ENCODE data around the gene FANK1.
A peak's percentile ranks its signal among the peaks of the same experiment; 100 is the strongest.

Gene FANK1

GRCh38 chr10:125979976-125980375 lies 83.6 kb downstream of the FANK1 start:
- Histone ChIP-seq H3K27ac (ENCODE audit: insufficient read depth in 1 of 2, low read depth in 1 of 2, low read length in 2 of 2, poor library complexity in 1 of 2, severe bottlenecking in 2 of 2) (no peak overlapping the region), H3K4me3 (ENCODE audit: control insufficient read depth in 1 of 7, extremely low read depth in 1 of 7, insufficient read depth in 4 of 7, low read depth in 2 of 7, low read length in 6 of 7) (no peak overlapping the region), H3K4me1 (ENCODE audit: control extremely low read depth in 1 of 4, control insufficient read depth in 4 of 4, insufficient read depth in 4 of 4, low read length in 3 of 4) (peaks cover 2 to 13% (median 3%) of the 10 kb centered on the region in 4 experiments), H3K27me3 (replicated peaks in 2 of 5; ENCODE audit: control insufficient read depth in 4 of 5, insufficient read depth in 5 of 5, low read length in 4 of 5) (no peaks in the 10 kb centered on the region), H3K9me3 (ENCODE audit: control extremely low read depth in 1 of 5, control insufficient read depth in 4 of 5, insufficient read depth in 2 of 5, low read depth in 1 of 5, low read length in 4 of 5) (no peaks in the 10 kb centered on the region), H3K36me3 (ENCODE audit: control insufficient read depth in 4 of 4, insufficient read depth in 4 of 4, low read length in 3 of 4) (no peaks in the 10 kb centered on the region)
- ChIA-PET CTCF (interaction anchor here (0.6 to 1.9 kb wide), 10 partner anchors 9 to 769 kb away, joined by 3 to 14 read pairs (median 4); no protein-coding TSS in a partner anchor), POLR2A (interaction anchor here (0.6 kb wide), 1 partner anchor 118 kb away, joined by 3 read pairs; no protein-coding TSS in a partner anchor)
- peak in 2 of 3 donors; percentile 35 to 57 for DNase-seq
- WGBS (ENCODE audit: insufficient coverage), result 35% methylated on average over 5 of the region's 7 CpGs

GRCh38 chr10:125980521-125981035 lies 84.2 kb downstream of the FANK1 start:
- 35% methylated on average over 5 of the region's 6 CpGs for WGBS (ENCODE audit: insufficient coverage)
- no peaks in the 10 kb centered on the region for H3K36me3 ChIP-seq (ENCODE audit: control insufficient read depth in 4 of 4, insufficient read depth in 4 of 4, low read length in 3 of 4)
- ChIA-PET CTCF (interaction anchor here (0.6 to 1.9 kb wide), 10 partner anchors 10 to 769 kb away, joined by 3 to 14 read pairs (median 4); no protein-coding TSS in a partner anchor), POLR2A (no interaction called here)
- H3K9me3 ChIP-seq (ENCODE audit: control extremely low read depth in 1 of 5, control insufficient read depth in 4 of 5, insufficient read depth in 2 of 5, low read depth in 1 of 5, low read length in 4 of 5), result no peaks in the 10 kb centered on the region
- no peak overlapping the region for H3K4me3 ChIP-seq (ENCODE audit: control insufficient read depth in 1 of 7, extremely low read depth in 1 of 7, insufficient read depth in 4 of 7, low read depth in 2 of 7, low read length in 6 of 7)
- DNase-seq, result peak in 2 of 3 donors; percentile 50 to 72
- H3K4me1 ChIP-seq (ENCODE audit: control extremely low read depth in 1 of 4, control insufficient read depth in 4 of 4, insufficient read depth in 4 of 4, low read length in 3 of 4), result peaks cover 2 to 13% (median 3%) of the 10 kb centered on the region in 4 experiments
- no peaks in the 10 kb centered on the region for H3K27me3 ChIP-seq (replicated peaks in 2 of 5; ENCODE audit: control insufficient read depth in 4 of 5, insufficient read depth in 5 of 5, low read length in 4 of 5)
- H3K27ac ChIP-seq (ENCODE audit: insufficient read depth in 1 of 2, low read depth in 1 of 2, low read length in 2 of 2, poor library complexity in 1 of 2, severe bottlenecking in 2 of 2), result no peak overlapping the region

GRCh38 chr10:125982260-125982948 lies 86.0 kb downstream of the FANK1 start:
- H3K27ac ChIP-seq (ENCODE audit: insufficient read depth in 1 of 2, low read depth in 1 of 2, low read length in 2 of 2, poor library complexity in 1 of 2, severe bottlenecking in 2 of 2), result no peak overlapping the region
- ChIA-PET POLR2A (no interaction called here), CTCF (interaction anchor here (0.7 to 4.2 kb wide), 17 partner anchors 12 to 521 kb away, joined by 3 to 28 read pairs (median 3); no protein-coding TSS in a partner anchor)
- no peaks in the 10 kb centered on the region for H3K9me3 ChIP-seq (ENCODE audit: control extremely low read depth in 1 of 5, control insufficient read depth in 4 of 5, insufficient read depth in 2 of 5, low read depth in 1 of 5, low read length in 4 of 5)
- 0% methylated on average over 4 of the region's 6 CpGs for WGBS (ENCODE audit: insufficient coverage)
- H3K27me3 ChIP-seq (replicated peaks in 2 of 5; ENCODE audit: control insufficient read depth in 4 of 5, insufficient read depth in 5 of 5, low read length in 4 of 5), result no peaks in the 10 kb centered on the region
- DNase-seq, result peak; percentile 80 to 90 (median 89)
- H3K36me3 ChIP-seq (ENCODE audit: control insufficient read depth in 4 of 4, insufficient read depth in 4 of 4, low read length in 3 of 4), result no peaks in the 10 kb centered on the region
- H3K4me3 ChIP-seq (ENCODE audit: control insufficient read depth in 1 of 7, extremely low read depth in 1 of 7, insufficient read depth in 4 of 7, low read depth in 2 of 7, low read length in 6 of 7), result no peak overlapping the region
- peaks cover 2 to 13% (median 3%) of the 10 kb centered on the region in 4 experiments for H3K4me1 ChIP-seq (ENCODE audit: control extremely low read depth in 1 of 4, control insufficient read depth in 4 of 4, insufficient read depth in 4 of 4, low read length in 3 of 4)

GRCh38 chr10:125983161-125983560 lies 86.8 kb downstream of the FANK1 start:
- H3K4me1 ChIP-seq (ENCODE audit: control extremely low read depth in 1 of 4, control insufficient read depth in 4 of 4, insufficient read depth in 4 of 4, low read length in 3 of 4), result peaks cover 2 to 13% (median 3%) of the 10 kb centered on the region in 4 experiments
- no peak overlapping the region for H3K4me3 ChIP-seq (ENCODE audit: control insufficient read depth in 1 of 7, extremely low read depth in 1 of 7, insufficient read depth in 4 of 7, low read depth in 2 of 7, low read length in 6 of 7)
- no peaks in the 10 kb centered on the region for H3K36me3 ChIP-seq (ENCODE audit: control insufficient read depth in 4 of 4, insufficient read depth in 4 of 4, low read length in 3 of 4)
- DNase-seq, result no peak
- no peaks in the 10 kb centered on the region for H3K9me3 ChIP-seq (ENCODE audit: control extremely low read depth in 1 of 5, control insufficient read depth in 4 of 5, insufficient read depth in 2 of 5, low read depth in 1 of 5, low read length in 4 of 5)
- 100% methylated on average over 2 of the region's 6 CpGs for WGBS (ENCODE audit: insufficient coverage)
- POLR2A ChIA-PET, result no interaction called here
- CTCF ChIA-PET, result interaction anchor here (0.7 to 4.2 kb wide), 17 partner anchors 11 to 520 kb away, joined by 3 to 28 read pairs (median 4); no protein-coding TSS in a partner anchor
- no peaks in the 10 kb centered on the region for H3K27me3 ChIP-seq (replicated peaks in 2 of 5; ENCODE audit: control insufficient read depth in 4 of 5, insufficient read depth in 5 of 5, low read length in 4 of 5)
- no peak overlapping the region for H3K27ac ChIP-seq (ENCODE audit: insufficient read depth in 1 of 2, low read depth in 1 of 2, low read length in 2 of 2, poor library complexity in 1 of 2, severe bottlenecking in 2 of 2)

- no peaks in the 10 kb centered on the region for H3K27me3 ChIP-seq (replicated peaks in 2 of 5; ENCODE audit: control insufficient read depth in 4 of 5, insufficient read depth in 5 of 5, low read length in 4 of 5)
- CTCF ChIA-PET, result interaction anchor here (0.7 to 4.2 kb wide), 10 partner anchors 11 to 520 kb away, joined by 3 to 28 read pairs (median 4); no protein-coding TSS in a partner anchor
- POLR2A ChIA-PET, result no interaction called here
- 98% methylated on average over 5 of the region's 5 CpGs for WGBS (ENCODE audit: insufficient coverage)
- H3K36me3 ChIP-seq (ENCODE audit: control insufficient read depth in 4 of 4, insufficient read depth in 4 of 4, low read length in 3 of 4), result no peaks in the 10 kb centered on the region
- no peak overlapping the region for H3K4me3 ChIP-seq (ENCODE audit: control insufficient read depth in 1 of 7, extremely low read depth in 1 of 7, insufficient read depth in 4 of 7, low read depth in 2 of 7, low read length in 6 of 7)
- H3K9me3 ChIP-seq (ENCODE audit: control extremely low read depth in 1 of 5, control insufficient read depth in 4 of 5, insufficient read depth in 2 of 5, low read depth in 1 of 5, low read length in 4 of 5), result no peaks in the 10 kb centered on the region
- H3K27ac ChIP-seq (ENCODE audit: insufficient read depth in 1 of 2, low read depth in 1 of 2, low read length in 2 of 2, poor library complexity in 1 of 2, severe bottlenecking in 2 of 2), result no peak overlapping the region
- H3K4me1 ChIP-seq (ENCODE audit: control extremely low read depth in 1 of 4, control insufficient read depth in 4 of 4, insufficient read depth in 4 of 4, low read length in 3 of 4), result peaks cover 2 to 13% (median 3%) of the 10 kb centered on the region in 4 experiments
- DNase-seq, result no peak
Observed at GRCh38 chr10:125983656-125984055, 87.3 kb downstream of the FANK1 start.

- WGBS (ENCODE audit: insufficient coverage), result 100% methylated on average over 4 of the region's 4 CpGs
- POLR2A ChIA-PET, result no interaction called here
Observed at GRCh38 chr10:125984346-125984745, 88.0 kb downstream of the FANK1 start.

More at GRCh38 chr10:125984346-125984745, 88.0 kb downstream of the FANK1 start:
- Histone ChIP-seq H3K9me3 (ENCODE audit: control extremely low read depth in 1 of 5, control insufficient read depth in 4 of 5, insufficient read depth in 2 of 5, low read depth in 1 of 5, low read length in 4 of 5) (no peaks in the 10 kb centered on the region), H3K27me3 (replicated peaks in 2 of 5; ENCODE audit: control insufficient read depth in 4 of 5, insufficient read depth in 5 of 5, low read length in 4 of 5) (no peaks in the 10 kb centered on the region), H3K27ac (ENCODE audit: insufficient read depth in 1 of 2, low read depth in 1 of 2, low read length in 2 of 2, poor library complexity in 1 of 2, severe bottlenecking in 2 of 2) (no peak overlapping the region), H3K36me3 (ENCODE audit: control insufficient read depth in 4 of 4, insufficient read depth in 4 of 4, low read length in 3 of 4) (no peaks in the 10 kb centered on the region), H3K4me3 (ENCODE audit: control insufficient read depth in 1 of 7, extremely low read depth in 1 of 7, insufficient read depth in 4 of 7, low read depth in 2 of 7, low read length in 6 of 7) (no peak overlapping the region), H3K4me1 (ENCODE audit: control extremely low read depth in 1 of 4, control insufficient read depth in 4 of 4, insufficient read depth in 4 of 4, low read length in 3 of 4) (peaks cover 2 to 13% (median 3%) of the 10 kb centered on the region in 4 experiments)
- CTCF ChIA-PET, result interaction anchor here (1.3 to 4.2 kb wide), 3 partner anchors 10 to 519 kb away, joined by 4 to 28 read pairs (median 15); no protein-coding TSS in a partner anchor
- no peak for DNase-seq

Measured in common myeloid progenitor, CD34-positive (primary cell).